Renal cortex interstitium (tissue), 11 donors: ENCODE data around the gene OR2H1. TPM values are rescaled to one million over a fixed set of nuclear protein-coding genes. Genes with fewer than 3 reads are reported as not detected.

Source experiments
- DNase-seq, 11 donors: peaks; one replicate each; pipeline ENCODE4 v3.0.0-alpha.2; 2013; ENCODE audit warnings: low read depth in 9 of 11, low spot score in 4 of 11; ENCODE audit errors: extremely low read depth in 1 of 11
- polyA plus RNA-seq, 3 donors: library from polyadenylated mRNA; unstranded; fragments of 120-200 nt; gene quantifications; one replicate each; pipeline ENCODE4 v1.2.1, GENCODE V29; 2013; ENCODE audit not compliant: insufficient read length in 3 of 3

Gene OR2H1
- polyA plus RNA-seq, 3 donors = not detected

GRCh38 chr6:29504961-29505360, 48.0 kb downstream of the OR2H1 start:
- no peak for DNase-seq

GRCh38 chr6:29505808-29506207, 48.9 kb downstream of the OR2H1 start:
- DNase-seq = no peak

- no peak for DNase-seq
Measured at GRCh38 chr6:29506446-29507067, 49.6 kb downstream of the OR2H1 start.

GRCh38 chr6:29507319-29507718, 50.4 kb downstream of the OR2H1 start:
- no peak for DNase-seq

- DNase-seq = no peak
Measured at GRCh38 chr6:29509239-29509638, 52.3 kb downstream of the OR2H1 start.

- no peak for DNase-seq
Measured at GRCh38 chr6:29509711-29510110, 52.8 kb downstream of the OR2H1 start.

- DNase-seq = no peak
Measured at GRCh38 chr6:29510202-29510601, 53.2 kb downstream of the OR2H1 start.

- no peak for DNase-seq
Measured at GRCh38 chr6:29510746-29511300, 53.9 kb downstream of the OR2H1 start.

Other genes with a start within 250 kb of the OR2H1 start
- gene OR14J1, start 155.5 kb upstream of the OR2H1 start, polyA plus RNA-seq = under 1 TPM; 0.06 to 0.12 (median 0.11) TPM
- gene OR5V1, start 88.3 kb upstream of the OR2H1 start, polyA plus RNA-seq = not detected
- not detected for gene OR12D3, start 81.9 kb upstream of the OR2H1 start, polyA plus RNA-seq
- not detected for gene OR12D2, start 61.5 kb upstream of the OR2H1 start, polyA plus RNA-seq
- gene OR12D1, start 42.2 kb upstream of the OR2H1 start, polyA plus RNA-seq = not detected
- not detected for gene OR10C1, start 17.8 kb upstream of the OR2H1 start, polyA plus RNA-seq
- not detected for gene OR11A1, start 84 bp upstream of the OR2H1 start, polyA plus RNA-seq
- gene MAS1L, start 30.8 kb downstream of the OR2H1 start, polyA plus RNA-seq = not detected
- 1 to 10 TPM in 1 of 3 donors, under 1 TPM in 2; 0.52 to 1.3 (median 0.90) TPM for gene UBD, start 102.6 kb downstream of the OR2H1 start, polyA plus RNA-seq
- gene OR2H2, start 128.0 kb downstream of the OR2H1 start, polyA plus RNA-seq = under 1 TPM; 0.11 to 0.13 (median 0.11) TPM
- 100 to 1,000 TPM in 1 of 3 donors, 10 to 100 TPM in 2; 66.8 to 109 (median 70.0) TPM for gene GABBR1, start 176.0 kb downstream of the OR2H1 start, polyA plus RNA-seq
- gene MOG, start 199.9 kb downstream of the OR2H1 start, polyA plus RNA-seq = under 1 TPM in 1 of 3 donors, not detected in 2; 0.20 TPM
- gene ZFP57, start 224.0 kb downstream of the OR2H1 start, polyA plus RNA-seq = under 1 TPM in 2 of 3 donors, not detected in 1; 0.22 to 0.28 TPM